HG03442 (cell line): Measurements from ENCODE around the gene SERPINE1.
"Not testable (repeated sequence)": the region's sequence is repeated elsewhere in the genome, so short reads cannot be mapped to it uniquely, and the experiment has no call there.

Source experiments
- ATAC-seq: cut with Tn5 transposase; IDR thresholded peaks from one replicate; pipeline ENCODE4 v1.9.1; 2021; ENCODE audit warnings: mild to moderate bottlenecking, moderate library complexity; ENCODE audit not compliant: unreplicated experiment

SERPINE1 gene

DNA sequence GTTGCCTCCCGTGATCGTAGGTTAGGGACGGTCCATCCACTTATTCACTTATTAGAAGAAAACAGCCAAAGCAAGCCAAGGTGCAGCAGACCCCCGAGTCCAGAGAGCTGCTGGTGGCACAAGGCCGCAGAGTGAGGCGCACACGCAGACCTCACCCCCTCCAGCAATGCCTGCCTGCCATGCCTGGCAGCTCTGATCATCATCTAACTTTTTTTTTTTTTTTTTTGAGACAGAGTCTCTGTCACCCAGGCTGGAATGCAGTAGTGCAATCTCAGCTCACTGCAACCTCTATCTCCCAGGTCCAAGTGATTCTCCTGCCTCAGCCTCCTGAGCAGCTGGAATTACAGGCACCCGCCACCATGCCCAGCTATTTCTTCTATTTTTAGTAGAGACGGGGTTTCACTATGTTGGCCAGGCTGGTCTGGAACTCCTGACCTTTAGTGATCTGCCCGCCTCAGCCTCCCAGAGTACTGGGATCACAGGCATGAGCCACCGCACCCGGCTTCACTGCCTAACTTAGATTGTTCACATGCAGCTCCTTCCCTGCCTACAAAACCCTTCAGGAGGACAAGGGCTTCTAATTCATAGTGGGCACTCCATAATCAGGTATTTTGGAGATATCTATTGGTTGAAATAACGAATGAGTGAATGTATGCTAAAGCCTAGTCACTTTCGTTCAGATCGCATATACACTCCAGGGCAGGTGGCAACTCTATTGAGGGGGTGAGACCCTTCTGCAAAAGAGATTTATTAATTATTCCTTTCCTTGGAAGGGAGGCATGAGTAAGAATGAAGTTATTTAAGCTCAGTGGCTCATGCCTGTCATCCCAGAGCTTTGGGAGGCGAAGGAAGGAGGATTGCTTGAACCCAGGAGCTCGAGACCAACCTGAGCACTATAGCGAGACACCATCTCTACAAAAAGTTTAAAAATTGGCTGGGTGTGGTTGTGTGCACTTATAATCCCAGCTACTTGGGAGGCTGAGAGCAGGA, 25.8 kb upstream of the SERPINE1 start:
- no peak for ATAC-seq

- ATAC-seq, result no peak
Measured at GRCh38 chr7:101102026-101102425, 24.9 kb upstream of the SERPINE1 start.

- ATAC-seq, result not testable (repeated sequence)
Measured at GRCh38 chr7:101103701-101104100, 23.2 kb upstream of the SERPINE1 start.

DNA sequence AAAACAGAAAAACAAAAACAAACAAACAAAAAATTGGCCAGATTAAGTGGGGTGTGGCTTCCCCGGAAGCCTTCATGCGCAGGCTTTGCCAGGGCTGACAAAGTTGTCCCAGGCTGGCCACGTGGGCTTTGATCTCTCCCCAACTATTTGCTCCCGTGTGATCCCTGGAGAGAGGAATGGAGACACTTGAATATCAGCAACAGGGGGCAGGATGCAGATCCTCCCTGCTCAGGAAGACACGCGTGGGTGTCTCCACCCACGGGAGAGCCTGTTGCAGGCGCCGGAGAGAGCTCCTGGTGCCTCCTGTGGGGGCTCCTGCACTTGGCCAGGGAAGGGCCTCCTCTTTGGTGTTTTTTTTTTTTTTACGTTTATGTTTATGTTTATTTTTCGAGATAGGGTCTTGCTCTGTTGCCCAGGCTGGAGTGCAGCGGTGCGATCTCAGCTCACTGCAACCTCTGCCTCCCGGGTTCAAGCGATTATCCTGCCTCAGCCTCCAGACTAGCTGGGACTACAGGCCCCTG, 22.7 kb upstream of the SERPINE1 start:
- no peak for ATAC-seq

DNA sequence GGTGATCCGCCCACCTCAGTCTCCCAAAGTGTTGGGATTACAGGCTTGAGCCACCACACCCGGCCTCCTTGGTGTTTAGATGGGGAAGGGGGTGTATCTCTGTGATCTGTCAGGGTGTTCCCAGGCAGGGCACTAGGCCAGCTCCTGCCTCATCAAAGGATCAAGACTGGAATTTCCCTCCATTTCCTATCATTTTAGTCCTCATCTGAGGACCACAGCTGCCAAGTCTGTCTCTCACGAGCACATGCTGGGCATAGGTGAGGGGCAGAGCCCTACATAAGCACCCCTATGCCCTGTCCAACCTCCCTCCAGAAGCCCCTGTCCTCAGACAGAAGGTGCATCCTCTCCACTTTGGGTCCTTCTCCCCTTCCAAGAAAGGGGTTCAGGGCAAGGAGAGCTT, 22.1 kb upstream of the SERPINE1 start:
- ATAC-seq, result no peak

- not testable (repeated sequence) for ATAC-seq
Measured at GRCh38 chr7:101105248-101105647, 21.7 kb upstream of the SERPINE1 start.

- ATAC-seq, result no peak
Measured at GRCh38 chr7:101106386-101106785, 20.5 kb upstream of the SERPINE1 start.

- no peak for ATAC-seq
Measured at GRCh38 chr7:101108330-101108857, 18.5 kb upstream of the SERPINE1 start.

- no peak for ATAC-seq
Measured at GRCh38 chr7:101108961-101109360, 17.9 kb upstream of the SERPINE1 start.

DNA sequence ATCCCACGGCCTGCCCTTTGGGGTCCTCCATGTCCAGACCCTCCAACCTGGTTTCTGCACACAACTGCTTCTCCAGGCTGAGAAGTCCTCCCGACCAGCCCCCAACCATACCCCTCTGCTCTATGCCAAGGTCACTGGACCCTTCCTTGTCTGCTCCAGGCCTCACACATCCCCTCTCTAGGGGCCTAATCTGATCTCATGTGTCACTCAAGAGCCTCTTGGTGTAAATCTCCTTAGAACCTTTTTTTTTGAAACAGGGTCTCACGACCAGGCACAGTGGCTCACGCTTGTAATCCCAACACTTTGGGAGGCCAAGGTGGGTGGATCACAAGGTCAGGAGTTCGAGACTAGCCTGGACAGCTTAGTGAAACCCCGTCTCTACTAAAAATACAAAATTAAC, 17.5 kb upstream of the SERPINE1 start:
- no peak for ATAC-seq

DNA sequence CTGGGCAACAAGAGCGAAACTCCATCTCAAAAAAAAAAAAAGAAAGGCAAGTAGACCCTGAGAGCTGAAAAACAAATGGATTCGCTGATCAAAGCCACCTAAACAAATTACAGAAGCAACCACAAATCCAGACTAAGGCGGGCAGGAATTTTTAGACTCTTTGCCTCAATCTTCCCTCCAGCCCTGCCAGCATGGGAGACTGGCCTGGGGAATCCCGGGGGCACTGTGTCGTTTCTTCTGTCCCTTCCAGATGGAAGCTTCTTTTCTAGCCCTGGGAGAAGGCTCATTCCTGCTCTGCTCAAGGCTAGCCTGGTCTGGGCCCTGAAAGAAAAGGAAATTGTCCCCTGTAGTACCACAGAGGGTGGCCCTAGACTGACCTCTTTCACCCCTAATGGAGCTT, 15.6 kb upstream of the SERPINE1 start:
- ATAC-seq, result no peak

DNA sequence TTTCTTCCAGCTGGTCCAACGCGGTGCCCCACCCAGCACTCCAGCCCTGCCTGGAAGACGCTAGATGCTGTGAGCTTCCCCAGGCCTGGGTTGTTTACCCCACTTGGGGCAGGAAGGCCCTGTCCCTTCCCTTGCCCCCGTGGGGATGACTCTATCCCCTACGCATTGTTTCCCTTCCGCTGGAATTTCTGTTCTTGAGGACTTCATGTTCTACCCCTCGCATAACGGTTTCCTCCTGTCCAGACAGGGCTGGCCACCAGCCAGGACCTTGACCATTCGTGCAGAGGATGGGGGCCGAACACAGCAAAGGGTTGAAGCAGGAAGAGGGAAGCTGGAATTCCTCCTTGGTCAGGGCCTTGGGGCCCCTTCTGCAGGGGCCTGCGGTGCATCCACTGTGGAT, 14.7 kb upstream of the SERPINE1 start:
- ATAC-seq, result no peak

- not testable (repeated sequence) for ATAC-seq
Measured at GRCh38 chr7:101113140-101113539, 13.8 kb upstream of the SERPINE1 start.

GRCh38 chr7:101113836-101114235, 13.1 kb upstream of the SERPINE1 start:
- ATAC-seq, result no peak

DNA sequence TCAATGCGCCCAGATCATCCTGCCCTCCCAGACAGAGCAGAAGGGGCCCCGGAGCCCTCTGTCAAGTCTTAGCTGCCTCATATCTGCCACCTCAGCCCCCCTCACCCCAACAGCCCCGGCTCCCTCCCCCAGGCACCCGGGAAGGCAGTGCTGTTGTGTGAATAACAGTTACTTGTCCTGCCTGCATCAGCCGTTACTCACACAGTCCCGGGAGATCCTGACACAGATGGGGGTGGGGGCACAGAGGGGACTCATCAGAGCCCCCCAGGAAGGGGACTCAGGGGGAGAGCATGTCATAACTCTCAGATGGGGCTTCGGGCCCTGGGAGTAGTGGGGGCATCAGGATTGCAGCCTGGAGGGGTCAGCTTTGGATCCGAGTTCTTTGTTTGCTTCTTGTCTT, 12.4 kb upstream of the SERPINE1 start:
- no peak for ATAC-seq

- ATAC-seq, result no peak
Measured at GRCh38 chr7:101115215-101115614, 11.7 kb upstream of the SERPINE1 start.

DNA sequence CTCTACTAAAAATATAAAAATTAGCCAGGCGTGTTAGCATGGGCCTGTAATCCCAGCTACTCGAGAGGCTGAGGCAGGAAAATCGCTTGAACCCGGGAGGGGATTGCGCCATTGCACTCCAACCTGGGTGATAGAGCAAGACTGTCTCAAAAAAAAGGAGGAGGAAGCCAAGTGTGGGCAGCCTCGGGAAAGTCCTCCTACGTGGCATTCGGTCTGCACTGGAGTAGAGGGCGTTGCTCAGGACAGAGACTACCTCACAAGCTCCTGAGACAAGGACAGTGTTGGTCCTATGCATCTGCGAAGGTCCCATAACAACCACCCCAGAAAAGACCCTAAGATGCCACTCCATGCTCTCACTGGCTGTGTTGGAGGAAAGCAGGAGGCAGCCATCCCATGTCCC, 10.0 kb upstream of the SERPINE1 start:
- ATAC-seq, result no peak

DNA sequence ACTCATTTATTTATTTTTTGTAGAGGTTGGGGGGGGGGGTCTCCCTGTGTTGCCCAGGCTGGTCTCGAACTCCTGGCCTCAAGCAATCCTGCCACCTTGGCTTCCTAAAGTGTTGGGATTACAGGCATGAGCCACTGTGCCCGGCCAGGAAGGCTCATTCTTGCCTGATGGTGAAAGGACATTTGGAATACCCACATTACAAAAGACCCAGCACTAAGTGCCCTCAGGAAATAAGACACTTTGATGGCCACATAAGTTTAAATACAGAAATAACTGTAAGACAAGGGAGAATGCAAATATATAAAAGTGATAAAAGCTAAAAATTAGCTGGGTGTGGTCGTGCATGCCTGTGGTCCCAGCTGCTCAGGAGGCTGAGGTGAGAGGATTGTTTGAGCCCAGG, 8.0 kb upstream of the SERPINE1 start:
- no peak for ATAC-seq

- no peak for ATAC-seq
Measured at GRCh38 chr7:101119876-101120275, 7.0 kb upstream of the SERPINE1 start.

- ATAC-seq, result no peak
Measured at GRCh38 chr7:101120315-101120714, 6.6 kb upstream of the SERPINE1 start.

DNA sequence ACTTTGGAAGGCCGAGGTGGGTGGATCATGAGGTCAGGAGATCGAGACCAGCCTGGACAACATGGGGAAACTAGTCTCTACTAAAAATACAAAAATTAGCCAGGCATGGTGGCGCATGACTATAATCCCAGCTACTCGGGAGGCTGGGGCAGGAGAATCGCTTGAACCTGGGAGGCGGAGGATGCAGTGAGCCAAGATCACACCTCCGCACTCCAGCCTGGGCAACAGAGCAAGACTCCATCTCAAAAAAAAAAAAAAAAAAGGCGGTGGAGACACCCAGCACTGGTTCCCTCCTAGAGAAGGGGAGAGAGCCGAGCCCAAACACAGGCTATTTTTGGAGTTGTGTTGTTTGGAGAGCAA, 5.3 kb upstream of the SERPINE1 start:
- ATAC-seq, result not testable (repeated sequence)
